CD4-positive, alpha-beta memory T cell (primary cell): ENCODE results near the gene CBX3. TPM values are rescaled to one million over a fixed set of nuclear protein-coding genes. Genes with fewer than 3 reads are reported as not detected.

Experiments
- CTCF ChIA-PET: fragments of 350-600 bp; sonication (Branson Sonifier 250); formaldehyde crosslinking; loops from one replicate; lab custom pipeline; 2021; ENCODE audit warnings: inconsistent platforms; ENCODE audit not compliant: partially characterized antibody; lab: Charles Lee
- POLR2A ChIA-PET: fragments of 350-600 bp; sonication (Branson Sonifier 250); formaldehyde crosslinking; loops from one replicate; lab custom pipeline; 2021; ENCODE audit not compliant: partially characterized antibody; lab: Charles Lee
- DNase-seq, 5 donors: peaks; one replicate each; pipeline versions ENCODE4 v3.0.0 to v3.0.0-alpha.2; 2020 to 2022; ENCODE audit warnings: mixed read lengths in 1 of 5
- H3K27ac ChIP-seq: one replicate; pipeline ENCODE4 v1.7.0; 2013; ENCODE audit warnings: low read depth, low read length
- H3K27me3 ChIP-seq: 2 replicates; pipeline ENCODE4 v1.7.0; 2013; ENCODE audit warnings: mild to moderate bottlenecking, low read length, moderate library complexity; ENCODE audit not compliant: insufficient read depth
- H3K36me3 ChIP-seq: 2 replicates; pipeline ENCODE4 v1.7.0; 2013; ENCODE audit warnings: mild to moderate bottlenecking, low read length, moderate library complexity; ENCODE audit not compliant: insufficient read depth
- H3K4me1 ChIP-seq: 2 replicates; pipeline ENCODE4 v1.7.0; 2013; ENCODE audit warnings: mild to moderate bottlenecking, low read length, moderate library complexity; ENCODE audit not compliant: insufficient read depth
- H3K4me3 ChIP-seq, 2 donors: one replicate each; pipeline ENCODE4 v1.7.0; 2013; ENCODE audit warnings: low read length in 2 of 2, mild to moderate bottlenecking in 1 of 2
- H3K9me3 ChIP-seq, 2 donors: one replicate each; pipeline ENCODE4 v1.7.0; 2013; ENCODE audit warnings: low read length in 2 of 2, control low read depth in 1 of 2; ENCODE audit not compliant: control insufficient read depth in 1 of 2
- H3K27ac Mint-ChIP-seq, 7 donors: one replicate each; pipeline ENCODE4 v1.8.0; 2020 to 2021; ENCODE audit warnings: mixed read lengths in 7 of 7, mild to moderate bottlenecking in 6 of 7, inconsistent platforms in 3 of 7, moderate library complexity in 3 of 7
- H3K27me3 Mint-ChIP-seq, 2 donors: one replicate each; pipeline ENCODE4 v1.8.0; 2020 to 2021; ENCODE audit warnings: mixed read lengths in 2 of 2
- H3K36me3 Mint-ChIP-seq, 2 donors: one replicate each; pipeline ENCODE4 v1.8.0; 2020 to 2021; ENCODE audit warnings: mixed read lengths in 2 of 2, inconsistent platforms in 1 of 2, mild to moderate bottlenecking in 1 of 2
- H3K4me1 Mint-ChIP-seq, 4 donors: one replicate each; pipeline ENCODE4 v1.8.0; 2020 to 2021; ENCODE audit warnings: mixed read lengths in 4 of 4, mild to moderate bottlenecking in 1 of 4
- H3K4me3 Mint-ChIP-seq, 8 donors: one replicate each; pipeline ENCODE4 v1.8.0; 2020 to 2021; ENCODE audit warnings: mixed read lengths in 8 of 8, mild to moderate bottlenecking in 7 of 8, moderate library complexity in 6 of 8, inconsistent platforms in 3 of 8
- H3K9me3 Mint-ChIP-seq, 8 donors: one replicate each; pipeline ENCODE4 v1.8.0; 2020 to 2021; ENCODE audit warnings: mixed read lengths in 8 of 8, mild to moderate bottlenecking in 5 of 8, inconsistent platforms in 3 of 8, moderate library complexity in 1 of 8
- intact Hi-C: fragments of 100-400 bp; cut with micrococcal nuclease; formaldehyde crosslinking; loops from one replicate; pipeline ENCODE4 v1.15.1; 2023
- polyA plus RNA-seq, 2 donors: library from polyadenylated mRNA; unstranded; fragments of 300-500 nt; fragmentation: Illumina TruSeq; gene quantifications; one replicate each; pipeline ENCODE4 v1.2.3, GENCODE V29; 2021
- total RNA-seq, 2 experiments: library from RNA; stranded (reverse); gene quantifications; one replicate each; pipeline ENCODE4 v1.2.3, GENCODE V29; 2021

CBX3 gene
- total and polyA plus RNA-seq, 4 experiments from 2014 or later: 105 to 180 (median 166) TPM

DNA sequence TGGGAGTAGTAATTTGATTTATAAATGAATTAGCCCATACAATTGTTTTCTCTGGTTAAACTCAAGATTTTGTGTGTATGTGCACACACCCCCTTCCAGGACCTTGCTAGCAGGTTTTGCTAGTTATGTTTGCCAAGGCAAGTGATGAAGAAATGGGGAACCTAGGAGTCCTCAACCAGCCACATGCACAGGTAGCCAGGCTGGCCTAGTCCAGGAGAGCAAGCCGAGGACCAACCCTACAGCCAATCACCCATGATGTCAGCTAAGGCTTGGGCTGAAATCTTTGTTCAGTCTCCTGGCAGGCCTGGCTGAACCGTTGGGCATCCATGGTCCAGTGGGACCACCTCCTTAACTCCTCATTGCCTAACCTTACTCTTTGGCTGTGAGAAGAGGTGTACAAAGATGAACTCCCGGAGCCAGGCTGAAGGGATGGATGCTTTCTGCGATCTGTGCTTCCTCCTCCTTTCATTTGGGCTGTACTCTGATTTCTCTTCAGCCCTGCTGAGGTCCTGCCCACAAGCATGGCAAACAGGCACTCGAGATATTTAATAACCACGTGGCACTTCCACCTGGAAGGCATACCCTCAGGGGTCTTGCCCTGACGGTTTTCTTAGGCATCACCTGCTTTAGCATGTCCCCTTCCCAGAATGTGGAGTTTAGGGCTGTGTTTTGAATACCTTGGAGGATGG lies 23.1 kb upstream of the CBX3 start:
- no peak overlapping the region for H3K4me3 ChIP-seq
- H3K27ac ChIP-seq: no peak overlapping the region
- Mint-ChIP-seq H3K9me3 (peaks cover 0 to 2% (median 0%) of the 10 kb centered on the region in 8 donors), H3K27ac (peak overlapping the region in 3 of 7 donors; percentile 17 to 67 (median 41)), H3K4me3 (no peak overlapping the region), H3K27me3 (no peaks in the 10 kb centered on the region), H3K4me1 (peaks cover 20 to 57% (median 31%) of the 10 kb centered on the region in 4 donors), H3K36me3 (peaks cover 8% of the 10 kb centered on the region in 2 donors)
- no peaks in the 10 kb centered on the region for H3K9me3 ChIP-seq
- ChIA-PET CTCF (interaction anchor here (0.7 kb wide), 1 partner anchor 17 kb away, joined by 3 read pairs; no protein-coding TSS in a partner anchor), POLR2A (interaction anchor here (1.5 to 13.7 kb wide), 5 partner anchors 11 to 26 kb away, joined by 7 to 369 read pairs (median 15); partner anchors contain the start of genes CBX3, HNRNPA2B1 and NFE2L3)
- peaks cover 25% of the 10 kb centered on the region for H3K4me1 ChIP-seq
- DNase-seq: no peak
- intact Hi-C loops: no loop called here
- no peaks in the 10 kb centered on the region for H3K36me3 ChIP-seq
- H3K27me3 ChIP-seq: no peaks in the 10 kb centered on the region

DNA sequence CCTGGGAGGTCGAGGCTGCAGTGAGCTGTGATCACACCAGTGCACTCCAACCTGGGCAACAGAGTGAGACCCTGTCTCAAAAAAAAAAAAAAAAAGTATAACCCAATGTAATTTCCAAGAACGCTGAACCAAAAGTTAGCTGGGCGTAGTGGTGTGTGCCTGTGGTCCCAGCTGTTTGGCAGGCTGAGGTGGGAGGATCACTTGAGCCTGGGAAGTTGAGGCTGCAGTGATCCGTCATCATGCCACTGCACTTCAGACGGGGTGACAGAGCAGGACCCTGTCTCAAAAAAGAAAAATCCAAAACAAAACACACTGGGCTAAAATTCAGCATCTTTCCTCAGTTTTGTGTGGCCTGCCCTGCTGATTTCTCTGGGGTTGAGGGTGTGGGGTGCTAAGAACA lies 22.1 kb upstream of the CBX3 start:
- peaks cover 20 to 58% (median 32%) of the 10 kb centered on the region in 4 donors for H3K4me1 Mint-ChIP-seq
- no peak overlapping the region for H3K4me3 ChIP-seq
- no peak overlapping the region for H3K4me3 Mint-ChIP-seq
- peak overlapping the region in 2 of 7 donors; percentile 53 to 67 for H3K27ac Mint-ChIP-seq
- peaks cover 0 to 5% (median 0%) of the 10 kb centered on the region in 8 donors for H3K9me3 Mint-ChIP-seq
- peaks cover 6 to 10% of the 10 kb centered on the region in 2 donors for H3K36me3 Mint-ChIP-seq
- ChIA-PET POLR2A (interaction anchor here (0.6 to 13.7 kb wide), 7 partner anchors 8 to 1354 kb away, joined by 3 to 369 read pairs (median 13); partner anchors contain the start of genes CBX3, HNRNPA2B1 and NFE2L3), CTCF (interaction anchor here (3.0 to 4.2 kb wide), 2 partner anchors 12 to 89 kb away, joined by 12 to 22 read pairs; no protein-coding TSS in a partner anchor)
- H3K27me3 Mint-ChIP-seq: no peaks in the 10 kb centered on the region
- no peak overlapping the region for H3K27ac ChIP-seq
- H3K9me3 ChIP-seq: no peaks in the 10 kb centered on the region
- DNase-seq: no peak
- H3K36me3 ChIP-seq: no peaks in the 10 kb centered on the region
- H3K4me1 ChIP-seq: peaks cover 25% of the 10 kb centered on the region
- intact Hi-C loops: no loop called here
- H3K27me3 ChIP-seq: no peaks in the 10 kb centered on the region

DNA sequence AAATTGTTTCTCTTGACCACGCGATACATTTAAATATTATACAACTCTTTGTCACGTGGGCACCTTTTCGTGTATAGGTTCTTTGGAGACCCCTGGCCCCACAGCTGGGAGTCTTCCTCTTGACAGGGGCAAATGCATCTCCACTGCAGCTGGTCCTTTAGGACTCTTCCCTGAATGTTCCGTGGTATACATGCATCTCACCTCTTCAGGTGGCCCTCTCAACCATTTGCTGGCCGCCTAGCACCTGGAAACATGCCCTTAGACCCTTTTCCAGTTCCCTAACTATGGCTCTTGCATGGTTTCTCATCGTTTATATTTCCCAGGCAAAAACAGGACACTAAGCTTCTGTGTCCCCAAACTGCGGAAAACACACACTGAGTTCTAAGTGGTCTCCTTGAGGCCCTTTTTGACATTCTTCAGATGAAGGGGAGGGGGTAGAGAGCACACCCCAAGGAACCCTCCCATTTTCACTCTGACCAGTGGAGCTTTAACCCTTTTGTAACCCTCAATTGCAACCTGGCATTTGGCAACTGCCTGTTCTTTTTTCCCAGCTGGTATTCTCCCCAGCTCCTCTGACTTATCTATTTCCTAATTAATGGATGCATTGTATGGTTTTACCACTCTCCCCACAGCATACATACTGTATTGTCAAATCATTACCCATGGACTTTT lies 21.6 kb upstream of the CBX3 start:
- H3K27ac Mint-ChIP-seq: peak overlapping the region in 6 of 7 donors; percentile 51 to 84 (median 64)
- Histone ChIP-seq H3K4me1 (peaks cover 25% of the 10 kb centered on the region), H3K36me3 (no peaks in the 10 kb centered on the region), H3K9me3 (no peaks in the 10 kb centered on the region), H3K27me3 (no peaks in the 10 kb centered on the region), H3K27ac (no peak overlapping the region), H3K4me3 (no peak overlapping the region)
- DNase-seq: no peak
- peaks cover 0 to 5% (median 0%) of the 10 kb centered on the region in 8 donors for H3K9me3 Mint-ChIP-seq
- intact Hi-C loops: no loop called here
- POLR2A ChIA-PET: interaction anchor here (0.5 to 13.7 kb wide), 10 partner anchors 9 to 1355 kb away, joined by 3 to 369 read pairs (median 12); partner anchors contain the start of genes CBX3, HNRNPA2B1 and NFE2L3
- CTCF ChIA-PET: interaction anchor here (0.9 to 4.2 kb wide), 5 partner anchors 8 to 90 kb away, joined by 3 to 22 read pairs (median 10); no protein-coding TSS in a partner anchor
- no peaks in the 10 kb centered on the region for H3K27me3 Mint-ChIP-seq
- H3K4me3 Mint-ChIP-seq: no peak overlapping the region
- peaks cover 11 to 16% of the 10 kb centered on the region in 2 donors for H3K36me3 Mint-ChIP-seq
- H3K4me1 Mint-ChIP-seq: peaks cover 24 to 60% (median 36%) of the 10 kb centered on the region in 4 donors

DNA sequence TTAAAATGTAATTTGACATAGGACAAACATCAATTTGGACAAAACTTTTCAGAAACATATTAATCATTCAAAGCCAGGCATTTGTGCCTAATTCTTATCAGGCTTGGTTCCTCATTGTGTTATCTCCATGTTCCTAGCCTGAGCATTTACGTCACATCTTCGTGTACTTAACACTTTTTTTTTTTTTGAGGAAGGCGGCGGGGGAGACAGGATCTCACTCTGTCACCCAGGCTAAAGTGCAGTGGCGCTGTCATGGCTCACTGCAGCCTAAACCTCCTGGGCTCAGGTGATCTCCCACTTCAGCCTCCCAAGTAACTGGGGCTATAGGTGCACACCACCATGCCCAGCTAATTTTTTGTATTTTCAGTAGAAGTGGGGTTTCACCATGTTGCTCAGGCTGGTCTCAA lies 20.8 kb upstream of the CBX3 start:
- no peak overlapping the region for H3K27ac ChIP-seq
- CTCF ChIA-PET: interaction anchor here (0.9 to 4.2 kb wide), 5 partner anchors 9 to 91 kb away, joined by 3 to 22 read pairs (median 10); no protein-coding TSS in a partner anchor

DNA sequence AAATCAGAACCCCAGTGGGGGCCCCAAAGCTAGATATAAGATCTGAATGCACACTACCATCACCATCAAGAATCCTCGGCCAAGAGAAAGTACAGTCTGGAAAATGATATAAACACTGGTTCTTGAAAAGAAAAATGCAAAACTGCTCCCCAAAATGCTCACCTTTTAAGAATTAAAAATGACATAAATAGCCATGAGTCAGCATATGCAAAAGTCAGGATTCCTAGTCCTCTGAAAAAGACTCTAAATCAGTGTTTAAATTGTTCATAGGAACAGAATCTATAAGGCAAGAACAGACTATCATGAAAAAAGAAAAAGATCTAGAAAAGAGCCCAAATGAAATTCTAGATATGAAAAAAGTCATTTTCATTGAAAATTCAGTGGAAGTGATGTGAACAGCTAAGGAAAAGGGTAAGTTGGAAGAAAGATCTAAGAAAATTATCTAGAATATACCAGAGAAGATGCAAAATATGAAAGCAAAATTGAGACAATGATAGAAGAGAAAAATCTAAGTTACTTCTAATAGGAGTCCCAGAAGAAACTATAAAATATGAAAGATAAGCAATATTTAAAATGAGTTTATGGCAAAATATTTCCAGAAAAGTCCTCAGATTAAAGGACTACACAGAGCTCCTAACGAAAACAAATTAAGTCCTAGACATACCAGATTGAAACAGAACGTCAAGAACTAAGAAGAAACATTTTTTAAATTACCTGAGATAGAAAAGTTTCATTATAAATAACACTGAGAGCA lies 19.9 kb upstream of the CBX3 start:
- Histone ChIP-seq H3K4me3 (no peak overlapping the region), H3K27ac (no peak overlapping the region), H3K27me3 (no peaks in the 10 kb centered on the region), H3K36me3 (no peaks in the 10 kb centered on the region), H3K4me1 (peaks cover 40% of the 10 kb centered on the region), H3K9me3 (no peaks in the 10 kb centered on the region)
- ChIA-PET POLR2A (interaction anchor here (0.9 to 13.7 kb wide), 6 partner anchors 8 to 30 kb away, joined by 3 to 369 read pairs (median 16); partner anchors contain the start of genes CBX3, HNRNPA2B1 and NFE2L3), CTCF (interaction anchor here (1.1 to 4.2 kb wide), 6 partner anchors 10 to 91 kb away, joined by 4 to 22 read pairs (median 8); partner anchors contain the start of gene NFE2L3)
- intact Hi-C loops: loop anchor here (2.0 kb wide), 1 partner anchor 15 kb away; no protein-coding TSS in a partner anchor
- peaks cover 0 to 5% (median 0%) of the 10 kb centered on the region in 8 donors for H3K9me3 Mint-ChIP-seq
- DNase-seq: no peak
- H3K27me3 Mint-ChIP-seq: no peaks in the 10 kb centered on the region
- peak overlapping the region; percentile 24 to 91 (median 77) for H3K27ac Mint-ChIP-seq
- H3K36me3 Mint-ChIP-seq: peaks cover 19 to 28% of the 10 kb centered on the region in 2 donors
- peak overlapping the region in 1 of 8 donors; percentile 21 for H3K4me3 Mint-ChIP-seq
- peaks cover 37 to 75% (median 51%) of the 10 kb centered on the region in 4 donors for H3K4me1 Mint-ChIP-seq

More for the DNA sequence above, 20.8 kb upstream of the CBX3 start:
- H3K4me3 Mint-ChIP-seq: no peak overlapping the region
- DNase-seq: no peak
- H3K27me3 Mint-ChIP-seq: no peaks in the 10 kb centered on the region
- Histone ChIP-seq H3K4me3 (no peak overlapping the region), H3K9me3 (no peaks in the 10 kb centered on the region), H3K4me1 (peaks cover 34% of the 10 kb centered on the region), H3K36me3 (no peaks in the 10 kb centered on the region), H3K27me3 (no peaks in the 10 kb centered on the region)
- intact Hi-C loops: no loop called here
- POLR2A ChIA-PET: interaction anchor here (0.9 to 13.7 kb wide), 8 partner anchors 8 to 83 kb away, joined by 3 to 369 read pairs (median 13); partner anchors contain the start of genes CBX3, HNRNPA2B1 and NFE2L3
- H3K9me3 Mint-ChIP-seq: peaks cover 0 to 5% (median 0%) of the 10 kb centered on the region in 8 donors
- peaks cover 19 to 24% of the 10 kb centered on the region in 2 donors for H3K36me3 Mint-ChIP-seq
- peaks cover 31 to 68% (median 44%) of the 10 kb centered on the region in 4 donors for H3K4me1 Mint-ChIP-seq
- peak overlapping the region in 4 of 7 donors; percentile 1 to 81 (median 20) for H3K27ac Mint-ChIP-seq

DNA sequence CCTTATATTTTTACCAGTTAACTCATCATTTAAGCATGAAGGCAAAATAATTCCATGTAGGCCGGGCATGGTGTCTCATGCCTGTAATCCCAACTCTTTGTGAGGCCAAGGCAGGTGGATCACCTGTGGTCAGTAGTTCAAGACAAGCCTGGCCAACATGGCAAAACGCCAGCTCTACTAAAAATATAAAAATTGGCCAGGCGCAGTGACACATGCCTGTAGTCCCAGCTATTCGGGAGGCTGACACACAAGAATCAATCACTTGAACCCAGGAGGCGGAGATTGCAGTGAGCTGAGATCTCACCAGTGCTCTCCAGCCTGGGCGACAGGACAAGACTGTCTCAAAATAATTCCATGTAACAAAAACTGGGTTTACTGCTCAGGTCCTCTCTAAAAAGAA lies 19.3 kb upstream of the CBX3 start:
- no peak overlapping the region for H3K4me3 ChIP-seq
- POLR2A ChIA-PET: interaction anchor here (0.6 to 13.7 kb wide), 10 partner anchors 9 to 109 kb away, joined by 3 to 369 read pairs (median 4); partner anchors contain the start of genes CBX3, HNRNPA2B1, NFE2L3 and SNX10
- H3K9me3 Mint-ChIP-seq: peaks cover 0 to 5% (median 0%) of the 10 kb centered on the region in 8 donors

More for the DNA sequence above, 19.3 kb upstream of the CBX3 start:
- no peak overlapping the region for H3K4me3 Mint-ChIP-seq
- peaks cover 43 to 78% (median 56%) of the 10 kb centered on the region in 4 donors for H3K4me1 Mint-ChIP-seq
- no peaks in the 10 kb centered on the region for H3K27me3 Mint-ChIP-seq
- intact Hi-C loops: loop anchor here (2.0 kb wide), 1 partner anchor 15 kb away; no protein-coding TSS in a partner anchor
- no peaks in the 10 kb centered on the region for H3K36me3 ChIP-seq
- no peaks in the 10 kb centered on the region for H3K27me3 ChIP-seq
- CTCF ChIA-PET: interaction anchor here (1.0 to 4.2 kb wide), 5 partner anchors 10 to 92 kb away, joined by 4 to 22 read pairs (median 6); partner anchors contain the start of gene NFE2L3
- H3K27ac Mint-ChIP-seq: peak overlapping the region in 2 of 7 donors; percentile 20 to 81
- DNase-seq: no peak
- no peak overlapping the region for H3K27ac ChIP-seq
- H3K4me1 ChIP-seq: peaks cover 46% of the 10 kb centered on the region
- no peaks in the 10 kb centered on the region for H3K9me3 ChIP-seq
- H3K36me3 Mint-ChIP-seq: peaks cover 19 to 34% of the 10 kb centered on the region in 2 donors
